GM21447 (cell line): Measurements from ENCODE around the gene ARHGEF1.
A peak's percentile ranks its signal among the peaks of the same experiment; 100 is the strongest.

Experiments used
- ATAC-seq: cut with Tn5 transposase; IDR thresholded peaks from one replicate; pipeline ENCODE4 v1.9.1; 2021; ENCODE audit not compliant: unreplicated experiment

The ARHGEF1 gene

DNA sequence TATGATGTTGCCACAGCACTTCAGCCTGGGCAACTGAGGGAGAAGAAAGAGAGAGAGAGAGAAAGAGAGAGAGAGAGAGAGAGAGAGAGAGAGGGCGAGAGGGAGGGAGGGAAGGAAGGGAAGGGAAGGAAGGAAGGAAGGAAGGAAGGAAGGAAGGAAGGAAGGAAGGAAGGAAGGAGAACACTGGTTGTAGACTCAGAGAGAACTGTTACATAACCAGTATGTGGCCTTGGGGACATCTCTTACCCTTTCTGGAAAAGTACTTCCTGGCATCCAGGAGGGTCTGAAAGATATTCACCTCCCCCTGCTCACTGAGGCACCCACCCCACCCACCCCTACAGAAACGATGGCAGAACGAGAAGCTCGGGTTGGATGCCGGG lies 2.7 kb upstream of the ARHGEF1 start:
- no peak for ATAC-seq

DNA sequence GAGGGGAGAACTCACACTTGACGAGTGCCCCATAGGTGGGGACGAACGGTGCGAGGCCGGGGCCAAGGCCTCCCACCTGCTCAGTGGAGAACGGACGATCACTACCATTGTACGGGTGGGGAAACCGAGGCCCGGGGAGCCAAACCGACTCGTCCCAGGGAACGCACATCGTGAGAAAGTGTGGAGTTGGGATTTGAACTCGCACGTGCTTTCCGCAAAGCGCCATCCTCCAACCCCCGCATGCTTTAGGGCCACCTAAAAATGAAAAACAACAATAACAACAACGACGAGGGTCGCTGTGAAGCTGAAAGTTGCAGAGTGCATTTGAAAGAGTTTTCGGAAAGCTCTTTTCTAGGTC lies 458 bp downstream of the ARHGEF1 start:
- ATAC-seq = no peak

DNA sequence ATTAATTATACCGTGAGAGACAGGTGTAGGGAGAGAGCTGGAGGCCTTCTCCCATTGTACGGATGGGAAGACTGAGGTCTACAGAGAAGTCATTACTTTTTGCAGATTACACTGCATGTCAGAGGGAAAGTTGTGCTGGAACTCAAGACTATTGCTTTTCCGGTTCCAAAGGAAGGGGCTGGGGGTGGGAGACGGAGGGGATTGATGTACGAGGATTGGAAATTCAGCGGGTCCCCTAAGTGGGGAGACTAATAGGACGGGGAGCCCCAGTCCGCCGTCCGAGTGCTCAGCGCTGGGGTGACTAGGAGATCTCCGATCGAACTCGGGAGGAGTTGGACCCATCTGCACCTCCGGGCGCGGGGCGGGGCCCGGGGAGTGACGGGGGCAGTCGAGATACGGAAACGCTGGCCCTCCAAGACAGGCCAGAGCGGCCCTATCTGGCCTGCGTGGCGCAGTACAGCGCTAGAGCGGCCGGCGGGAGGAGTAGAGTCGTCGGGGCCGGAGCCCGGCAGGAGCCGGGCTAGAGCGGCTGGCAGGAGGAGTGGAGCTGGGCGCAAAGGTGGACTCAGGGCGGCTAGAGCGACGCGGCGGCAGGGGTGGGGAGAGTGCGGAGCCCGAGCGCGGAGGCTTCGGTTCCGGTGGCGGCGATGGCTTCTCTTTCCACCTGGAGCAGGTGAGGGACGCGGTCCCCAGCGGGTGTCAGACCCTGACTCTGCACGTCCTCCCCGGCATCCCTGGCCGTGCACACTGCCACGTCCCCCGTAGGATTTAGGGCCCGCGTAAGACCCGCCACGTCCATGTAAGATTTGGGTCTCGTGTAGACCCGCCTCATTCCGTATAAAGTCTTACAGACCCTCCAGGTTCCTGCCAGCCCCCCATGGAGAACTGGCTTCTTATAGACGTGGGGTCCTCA lies 1.1 kb downstream of the ARHGEF1 start:
- peak; percentile 65 for ATAC-seq

DNA sequence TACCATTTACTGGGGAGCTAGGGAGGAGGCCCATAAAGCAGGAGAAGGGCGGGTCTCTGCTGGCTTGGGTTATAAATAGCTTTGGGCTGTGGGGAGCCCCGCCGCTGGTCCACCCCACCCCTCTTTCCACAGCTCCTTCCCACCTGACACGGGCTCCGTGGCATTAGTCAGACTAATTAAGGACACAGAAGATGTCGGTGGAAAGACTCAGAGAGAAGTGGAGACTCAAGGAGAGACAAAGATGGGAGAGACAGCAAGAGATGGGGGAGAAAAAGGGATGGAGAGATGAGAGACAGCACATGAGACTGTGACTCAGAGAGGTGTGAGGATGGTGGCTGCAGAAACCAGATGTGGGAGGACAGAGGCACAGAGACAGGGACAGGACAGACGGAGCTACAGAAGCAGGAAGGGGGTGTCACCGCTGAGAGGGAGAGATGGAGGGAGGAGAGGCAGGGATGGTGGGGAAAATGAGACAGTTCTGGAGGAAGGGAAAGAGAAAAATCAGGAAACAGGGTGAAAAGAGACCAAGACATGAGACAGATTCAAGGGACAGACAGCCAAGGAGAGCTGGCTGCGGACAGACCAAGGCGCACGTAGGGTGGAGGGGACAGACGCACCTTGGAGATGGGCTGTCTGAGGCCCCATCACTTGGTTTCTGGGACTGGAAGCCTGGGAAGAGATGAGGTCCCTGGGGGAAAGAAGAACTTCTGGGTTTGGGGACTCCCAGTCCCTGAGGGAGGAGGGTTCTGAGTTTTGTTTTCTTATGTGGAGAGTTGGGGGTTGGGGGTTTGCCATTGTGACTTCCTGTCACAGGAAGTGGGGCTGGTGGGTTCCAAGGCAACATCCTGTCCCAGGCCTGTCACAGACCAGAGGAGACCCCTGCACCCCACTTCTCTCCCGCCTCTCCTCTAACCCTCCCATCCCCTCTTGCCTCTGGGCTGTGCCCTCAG lies 4.1 kb downstream of the ARHGEF1 start:
- no peak for ATAC-seq

DNA sequence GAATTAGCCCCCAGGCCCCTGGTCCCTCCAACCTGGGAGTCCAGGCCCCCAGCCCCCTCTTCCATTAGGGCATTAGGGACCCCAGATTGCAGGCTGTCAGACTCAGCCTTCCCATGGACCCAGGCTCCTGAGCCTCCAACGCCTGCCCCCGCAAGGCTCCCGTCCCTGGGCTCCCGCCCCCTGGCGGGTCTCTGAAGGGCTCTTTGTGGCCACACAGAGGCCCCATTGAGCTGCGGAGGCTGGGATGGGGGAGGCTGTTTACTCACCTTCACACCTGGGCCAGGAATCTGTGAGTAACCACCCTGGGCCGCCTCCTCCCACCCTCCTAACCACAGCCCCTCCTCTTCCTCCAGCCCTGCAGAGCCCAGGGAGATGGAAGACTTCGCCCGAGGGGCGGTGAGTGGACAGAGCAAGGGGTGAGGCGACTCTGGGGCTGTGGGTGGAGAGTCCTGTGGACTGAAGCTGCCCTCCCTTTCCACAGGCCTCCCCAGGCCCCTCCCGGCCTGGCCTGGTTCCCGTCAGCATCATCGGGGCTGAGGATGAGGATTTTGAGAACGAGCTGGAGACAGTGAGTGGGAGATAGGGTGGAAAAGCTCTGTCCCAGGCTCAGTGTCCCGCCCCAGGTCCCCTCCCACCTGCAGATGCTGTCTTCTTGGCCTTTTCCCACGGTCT lies 4.9 kb downstream of the ARHGEF1 start:
- no peak for ATAC-seq

DNA sequence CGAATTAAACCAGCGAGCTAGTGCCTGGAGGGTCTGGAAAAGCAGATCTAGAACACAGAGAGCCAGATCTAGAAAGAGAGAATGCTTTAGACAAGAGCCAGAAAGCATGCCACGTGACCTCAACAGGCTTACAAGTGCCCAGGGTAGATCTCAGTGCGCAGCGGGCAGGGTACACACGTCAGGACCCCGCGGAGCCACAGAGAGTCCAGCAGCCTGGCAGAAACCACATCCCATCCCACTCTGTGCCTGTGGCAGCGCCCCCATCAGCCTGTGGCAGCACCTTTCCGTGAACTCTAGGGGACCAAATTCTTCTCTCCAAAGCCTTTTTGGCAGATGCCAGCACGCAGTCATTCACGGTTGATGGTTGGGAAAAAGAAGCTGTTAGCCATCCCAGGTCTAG lies 5.9 kb downstream of the ARHGEF1 start:
- ATAC-seq = no peak

DNA sequence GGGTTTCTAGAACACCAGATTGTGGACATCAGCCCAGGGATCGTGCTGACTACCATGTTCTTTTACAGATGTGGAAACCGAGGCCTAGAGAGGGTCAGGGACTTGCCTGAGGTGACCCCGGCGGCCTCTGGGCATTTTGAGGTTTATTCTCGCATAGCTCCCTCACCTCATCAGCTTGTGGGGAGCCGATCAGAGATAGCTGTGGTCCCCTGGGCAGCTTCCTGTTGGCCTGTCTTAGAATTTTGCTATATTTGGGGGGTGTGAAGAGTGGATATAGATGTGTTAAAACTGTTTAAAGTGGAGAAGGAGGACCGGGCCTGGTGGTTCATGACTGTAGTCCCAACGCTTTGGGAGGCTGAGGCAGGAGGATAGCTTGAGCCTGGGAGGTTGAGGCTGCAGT lies 6.9 kb downstream of the ARHGEF1 start:
- ATAC-seq = no peak

DNA sequence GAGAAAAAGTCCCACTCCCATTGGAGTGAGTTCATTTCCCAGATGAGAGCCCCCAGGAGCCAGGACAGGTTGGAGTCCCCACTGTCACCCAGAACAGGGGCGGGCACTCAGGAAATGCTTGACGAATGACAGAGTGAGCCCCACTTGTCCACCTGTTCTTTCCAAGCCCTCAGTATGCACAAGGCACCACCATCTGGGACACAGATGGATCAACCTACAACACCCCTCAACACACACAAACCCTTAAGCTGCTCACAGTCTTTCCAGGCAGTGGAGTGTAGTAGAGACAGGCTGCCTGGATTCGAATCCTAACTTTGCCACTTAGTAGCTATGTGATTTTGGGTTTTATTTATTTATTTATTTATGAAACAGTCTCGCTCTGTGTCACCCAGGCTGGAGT lies 8.0 kb downstream of the ARHGEF1 start:
- no peak for ATAC-seq

DNA sequence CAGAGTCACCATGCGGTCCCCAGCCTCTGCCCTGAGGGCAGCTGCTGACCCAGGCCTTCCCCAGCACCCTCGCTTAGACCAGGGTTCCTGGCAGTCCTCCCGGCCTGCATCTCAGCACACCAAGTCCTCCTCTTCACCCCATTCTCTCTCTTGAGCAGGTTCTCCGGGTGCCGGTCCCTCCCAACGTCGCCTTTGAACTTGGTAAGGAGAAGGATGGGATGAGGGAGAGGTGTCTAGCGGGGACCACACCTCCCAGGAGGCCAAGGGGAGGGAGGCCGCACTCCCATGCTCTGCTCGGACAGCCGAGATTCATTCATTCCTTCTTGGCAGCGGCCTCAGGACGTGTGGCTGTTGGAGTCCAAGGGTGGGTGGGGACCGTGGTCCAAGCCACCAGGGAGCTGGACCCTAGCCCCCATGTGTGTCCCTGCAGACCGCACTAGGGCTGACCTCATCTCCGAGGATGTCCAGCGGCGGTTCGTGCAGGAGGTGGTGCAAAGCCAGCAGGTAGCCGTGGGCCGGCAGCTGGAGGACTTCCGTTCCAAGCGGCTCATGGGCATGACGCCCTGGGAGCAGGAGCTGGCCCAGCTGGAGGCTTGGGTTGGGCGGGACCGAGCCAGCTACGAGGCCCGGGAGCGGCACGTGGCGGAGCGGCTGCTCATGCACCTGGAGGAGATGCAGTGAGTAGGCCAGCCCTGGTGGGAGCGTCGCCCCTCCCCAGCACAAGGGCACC lies 9.4 kb downstream of the ARHGEF1 start:
- ATAC-seq = no peak

DNA sequence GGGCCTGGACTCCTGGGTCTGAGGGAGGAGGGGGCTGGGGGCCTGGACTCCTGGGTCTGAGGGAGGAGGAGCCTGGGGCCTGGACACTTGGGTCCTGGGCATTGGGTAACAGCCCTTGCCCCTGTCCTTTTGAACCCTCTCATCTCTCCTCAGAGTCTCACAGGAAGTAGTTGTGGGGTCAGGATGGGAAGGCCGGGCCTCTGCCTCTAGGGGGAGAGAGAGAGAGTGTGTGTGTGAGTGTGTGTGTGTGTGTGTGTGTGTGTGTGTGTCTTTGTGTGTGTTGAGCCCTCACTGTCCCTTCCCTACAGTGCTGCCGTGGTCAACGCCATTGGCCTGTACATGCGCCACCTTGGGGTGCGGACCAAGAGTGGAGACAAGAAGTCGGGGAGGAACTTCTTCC lies 10.9 kb downstream of the ARHGEF1 start:
- no peak for ATAC-seq

DNA sequence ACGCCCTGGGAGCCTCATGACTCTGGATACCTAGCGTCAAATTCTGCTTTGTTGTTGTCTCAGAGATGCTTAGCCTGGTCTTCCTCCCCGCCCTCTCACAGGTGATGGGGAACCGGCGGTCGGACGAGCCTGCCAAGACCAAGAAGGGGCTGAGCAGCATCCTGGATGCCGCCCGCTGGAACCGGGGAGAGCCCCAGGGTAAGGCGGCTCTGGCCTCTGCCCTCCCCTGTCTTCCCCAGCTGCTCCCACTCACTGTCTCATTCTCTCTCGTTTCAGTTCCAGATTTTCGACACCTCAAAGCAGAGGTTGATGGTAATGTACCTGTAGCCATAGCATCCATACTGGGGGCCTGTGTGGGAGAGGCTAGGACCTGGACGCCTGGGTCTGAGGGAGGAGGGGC lies 11.4 kb downstream of the ARHGEF1 start:
- ATAC-seq = no peak

DNA sequence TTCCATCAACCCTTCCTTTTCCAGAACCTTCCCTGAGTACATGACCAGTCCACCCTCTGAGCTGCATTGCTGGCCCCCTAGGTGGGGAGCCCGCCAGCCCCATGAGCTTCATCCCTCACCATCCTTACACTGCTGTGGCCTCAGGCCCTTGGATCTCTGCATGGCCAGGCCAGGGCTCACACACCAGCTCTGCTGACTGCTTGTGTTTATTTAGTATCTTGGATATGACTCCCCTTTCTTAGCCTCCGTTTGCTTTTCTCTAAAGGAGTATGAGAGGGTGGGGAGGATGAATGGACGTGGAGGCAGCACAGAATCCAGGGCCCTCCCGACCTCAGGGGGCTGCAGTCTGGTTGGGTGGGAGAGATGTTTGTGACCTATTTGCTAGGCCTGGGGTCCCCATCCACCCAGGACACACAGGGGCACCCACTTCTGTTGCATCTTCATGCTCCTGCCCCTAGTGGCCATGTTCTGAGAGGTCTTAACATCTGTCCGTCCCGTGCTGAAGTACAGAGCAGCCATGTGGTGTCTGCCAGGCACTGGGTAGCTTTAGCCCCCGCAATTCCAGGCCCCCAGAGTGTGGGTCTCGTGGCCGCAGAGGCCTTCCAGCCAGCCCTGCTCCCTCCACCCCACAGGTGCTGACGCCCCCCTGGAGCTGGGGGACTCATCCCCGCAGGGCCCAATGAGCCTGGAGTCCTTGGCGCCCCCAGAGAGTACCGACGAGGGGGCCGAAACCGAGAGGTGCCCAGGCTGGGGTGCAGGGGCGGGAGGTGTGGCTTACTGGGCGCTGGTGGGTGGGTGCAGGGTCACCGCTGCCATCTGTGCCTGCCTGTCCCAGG lies 13.0 kb downstream of the ARHGEF1 start:
- ATAC-seq = no peak

DNA sequence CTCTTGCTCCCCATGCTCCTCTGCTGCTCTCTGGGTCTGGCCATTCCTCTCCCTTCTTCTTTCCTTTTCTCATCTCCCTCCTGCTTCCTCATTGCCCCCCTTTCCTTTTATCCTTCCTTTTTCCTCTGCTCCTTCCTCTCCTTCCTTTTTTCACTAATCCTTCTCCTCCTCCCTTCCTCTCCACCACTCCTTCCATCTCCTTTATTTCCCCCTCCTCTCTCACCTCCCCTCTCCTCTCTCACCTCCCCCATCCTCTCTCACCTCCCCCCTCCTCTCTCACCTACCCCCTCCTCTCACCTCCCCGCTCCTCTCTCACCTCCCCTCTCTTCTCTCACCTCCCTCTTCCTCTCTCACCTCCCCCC lies 13.6 kb downstream of the ARHGEF1 start:
- no peak for ATAC-seq

DNA sequence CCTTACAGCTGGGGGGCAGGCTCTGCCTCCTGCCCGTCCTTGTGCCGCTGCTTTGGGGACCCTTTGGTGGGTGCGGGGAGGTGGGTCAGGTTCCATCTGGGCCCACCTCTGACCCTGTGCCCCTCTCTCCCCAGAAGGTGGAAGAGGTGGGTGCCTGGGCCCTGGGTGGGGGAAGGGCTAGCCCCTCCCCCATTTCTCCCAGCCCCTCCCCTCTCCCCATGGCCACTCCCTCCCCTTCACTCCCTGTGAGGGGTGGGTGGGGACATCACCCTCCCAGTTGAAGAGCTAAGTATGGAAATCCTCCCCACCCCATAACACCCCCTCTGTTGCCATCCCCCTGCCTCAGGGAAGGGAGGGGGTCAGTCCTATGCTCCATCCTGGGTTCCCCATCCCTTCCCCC lies 14.2 kb downstream of the ARHGEF1 start:
- no peak for ATAC-seq

DNA sequence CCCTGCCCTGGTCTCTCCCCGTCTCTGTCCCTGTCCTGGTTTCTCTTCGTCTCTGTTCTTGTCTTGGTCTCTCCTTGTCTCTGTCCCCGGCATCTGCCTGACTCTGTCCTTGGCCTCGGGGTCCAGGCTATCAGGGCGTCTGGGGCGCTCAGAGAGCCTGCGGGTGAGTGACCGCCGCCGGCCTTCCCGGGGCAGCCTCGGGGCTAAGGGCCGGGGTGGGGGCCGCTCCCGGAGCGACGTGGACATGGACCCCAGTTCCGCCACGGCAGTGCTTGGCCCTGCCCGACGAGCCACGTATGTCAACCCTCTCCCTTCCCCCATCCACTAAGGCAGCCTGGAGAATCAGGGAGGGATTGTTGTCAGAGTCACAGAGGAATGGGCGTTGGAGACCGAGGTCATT lies 14.8 kb downstream of the ARHGEF1 start:
- ATAC-seq = no peak

DNA sequence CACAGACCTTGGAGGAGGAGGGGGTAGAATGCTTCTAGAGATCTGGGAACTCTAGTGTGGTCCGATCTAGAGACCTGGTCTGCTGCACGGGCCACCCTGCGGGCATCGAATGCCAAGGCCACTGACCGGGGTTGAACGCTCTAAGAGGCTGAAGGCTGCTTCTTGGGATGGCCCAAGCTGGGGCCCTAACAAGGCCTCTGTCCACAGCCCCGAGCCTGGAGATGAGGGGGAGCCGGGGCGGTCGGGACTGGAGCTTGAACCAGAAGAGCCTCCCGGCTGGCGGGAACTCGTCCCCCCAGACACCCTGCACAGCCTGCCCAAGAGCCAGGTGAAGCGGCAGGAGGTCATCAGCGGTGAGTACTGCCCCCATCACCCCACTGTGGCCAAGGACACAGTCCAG lies 15.3 kb downstream of the ARHGEF1 start:
- no peak for ATAC-seq

DNA sequence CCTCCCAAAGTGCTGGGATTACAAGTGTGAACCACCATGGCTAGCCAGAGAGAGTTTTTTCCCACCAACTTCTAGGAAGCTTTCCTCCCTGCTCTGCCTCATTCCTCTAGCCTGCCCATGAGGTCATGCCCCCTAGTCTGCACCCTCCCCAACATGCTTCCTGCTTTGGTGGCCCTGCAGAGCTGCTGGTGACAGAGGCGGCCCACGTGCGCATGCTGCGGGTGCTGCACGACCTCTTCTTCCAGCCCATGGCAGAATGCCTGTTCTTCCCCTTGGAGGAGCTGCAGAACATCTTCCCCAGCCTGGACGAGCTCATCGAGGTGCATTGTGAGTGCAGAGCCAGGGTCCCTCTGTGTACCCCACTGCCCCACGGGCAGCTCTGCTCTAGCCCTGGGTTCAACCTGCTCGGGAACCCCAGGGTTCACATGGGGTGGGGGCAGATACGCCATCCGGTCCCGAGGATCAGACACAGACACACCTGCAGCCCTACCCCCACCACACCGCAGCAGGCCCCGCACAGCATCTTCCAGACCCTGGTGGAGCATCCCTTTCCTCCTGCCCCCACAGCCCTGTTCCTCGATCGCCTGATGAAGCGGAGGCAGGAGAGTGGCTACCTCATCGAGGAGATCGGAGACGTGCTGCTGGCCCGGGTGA lies 18.9 kb downstream of the ARHGEF1 start:
- no peak for ATAC-seq

DNA sequence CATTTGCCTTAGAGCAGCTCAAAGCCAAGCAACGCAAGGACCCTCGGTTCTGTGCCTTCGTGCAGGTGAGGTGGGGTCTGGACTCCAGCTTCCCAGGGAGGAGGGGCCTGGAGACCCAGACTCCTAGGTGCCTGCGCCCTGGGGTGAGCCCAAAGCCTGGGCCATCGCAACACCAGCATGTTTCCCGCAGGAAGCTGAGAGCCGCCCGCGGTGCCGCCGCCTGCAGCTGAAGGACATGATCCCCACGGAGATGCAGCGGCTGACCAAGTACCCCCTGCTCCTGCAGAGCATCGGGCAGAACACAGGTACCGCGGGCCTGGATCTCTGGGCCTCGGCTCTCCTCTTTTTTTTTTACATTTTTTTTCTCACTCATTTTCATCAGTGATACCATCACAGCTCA lies 19.6 kb downstream of the ARHGEF1 start:
- ATAC-seq = no peak

DNA sequence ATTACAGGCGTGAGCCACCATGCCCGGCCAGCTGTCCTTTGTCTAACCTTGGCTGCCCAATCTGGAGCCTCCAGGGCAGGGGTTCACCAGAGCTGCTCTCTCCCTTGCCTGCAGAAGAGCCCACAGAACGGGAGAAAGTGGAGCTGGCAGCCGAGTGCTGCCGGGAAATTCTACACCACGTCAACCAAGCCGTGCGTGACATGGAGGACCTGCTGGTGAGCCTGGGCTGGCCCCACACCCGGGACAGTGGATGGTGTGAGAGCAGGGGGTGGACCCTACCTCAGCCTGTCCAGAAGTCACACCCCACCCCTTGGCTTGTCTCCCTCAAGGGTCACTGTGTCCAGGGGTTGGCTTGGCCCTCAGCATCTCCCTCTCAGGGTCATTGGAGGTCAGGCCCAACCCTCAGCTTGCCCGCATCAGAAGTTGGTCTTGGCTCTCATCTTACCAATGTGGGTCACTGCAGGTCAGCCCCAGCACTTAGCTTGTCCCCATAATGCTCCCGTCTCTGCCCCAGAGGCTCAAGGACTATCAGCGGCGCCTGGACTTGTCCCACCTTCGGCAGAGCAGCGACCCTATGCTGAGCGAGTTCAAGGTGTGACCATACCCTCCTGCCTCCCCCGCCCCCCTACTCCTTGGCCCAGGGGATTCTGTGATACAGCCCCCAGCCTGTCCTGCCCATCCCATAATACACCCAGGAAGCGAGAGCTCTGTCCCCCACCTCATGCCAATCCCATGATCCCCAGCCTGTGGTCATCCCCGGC lies 20.4 kb downstream of the ARHGEF1 start:
- no peak for ATAC-seq
